ENCODE data around the gene S100A14. TPM values are rescaled to one million over a fixed set of nuclear protein-coding genes. Genes with fewer than 3 reads are reported as not detected.

Gene S100A14
- total and polyA plus RNA-seq, 4 donors: 1.7 to 4.4 (median 3.3) TPM

GRCh38 chr1:153565529-153566374, 50.4 kb downstream of the S100A14 start, which contains the start of gene S100A2:
Gene S100A2, minus strand, starts transcription at chr1:153565844. Its CDS starts 1,967 bp downstream, at chr1:153563877.
- Histone ChIP-seq H3K9me3 (ENCODE audit: control insufficient read depth in 4 of 4, low read length in 3 of 4) (no peaks in the 10 kb centered on the region), H3K36me3 (ENCODE audit: control insufficient read depth in 4 of 4, insufficient read depth in 3 of 4, low read depth in 1 of 4, low read length in 3 of 4) (no peaks in the 10 kb centered on the region), H3K27ac (ENCODE audit: low read depth in 1 of 2, low read length in 2 of 2) (peak within 1 kb of the TSS; percentile 51 to 68), H3K9ac (ENCODE audit: low read depth in 1 of 2, low read length in 2 of 2) (no peak within 1 kb of the TSS), H3K4me3 (ENCODE audit: low read depth in 1 of 3, low read length in 3 of 3) (no peak within 1 kb of the TSS), H3K4me1 (ENCODE audit: control insufficient read depth in 4 of 4, insufficient read depth in 4 of 4, low read length in 3 of 4) (peaks cover 0 to 9% (median 4%) of the 10 kb centered on the region in 4 donors), H3K27me3 (ENCODE audit: control insufficient read depth in 4 of 4, insufficient read depth in 4 of 4, low read length in 3 of 4) (no peaks in the 10 kb centered on the region)
- no peak for DNase-seq (ENCODE audit: low spot score)
- WGBS: 65% methylated on average over 8 of the region's 8 CpGs
- no peak for TF ChIP-seq TAF1 (conservative IDR thresholded peaks at IDR 0.05)
- TF ChIP-seq EGR1 (IDR thresholded peaks at IDR 0.05; ENCODE audit: low read depth in 2 of 2): no peak
- no peak for TF ChIP-seq ATF3 (IDR thresholded peaks at IDR 0.05)
- no peak for TF ChIP-seq RAD21 (IDR thresholded peaks at IDR 0.05)
- no peak for TF ChIP-seq NR2F2 (IDR thresholded peaks at IDR 0.05)
- TF ChIP-seq JUND (IDR thresholded peaks at IDR 0.05): no peak
- no peak for TF ChIP-seq HNF4A (conservative IDR thresholded peaks at IDR 0.05)

Other genes with a start within 250 kb of the S100A14 start
- 10 to 100 TPM; 19.5 to 35.2 TPM for gene S100A12, start 240.7 kb downstream of the S100A14 start, total RNA-seq
- 1 to 10 TPM; 3.3 to 4.7 TPM for gene S100A12, start 240.7 kb downstream of the S100A14 start, polyA plus RNA-seq
- 10 to 100 TPM; 38.4 to 99.3 TPM for gene S100A8, start 225.3 kb downstream of the S100A14 start, total RNA-seq
- 10 to 100 TPM; 40.4 to 43.4 TPM for gene S100A8, start 225.3 kb downstream of the S100A14 start, polyA plus RNA-seq
- not detected for gene S100A7A, start 199.8 kb downstream of the S100A14 start, total RNA-seq
- not detected for gene S100A7A, start 199.8 kb downstream of the S100A14 start, polyA plus RNA-seq
- not detected for gene S100A7, start 155.7 kb downstream of the S100A14 start, total RNA-seq
- gene S100A7, start 155.7 kb downstream of the S100A14 start, polyA plus RNA-seq: not detected
- gene S100A6, start 80.3 kb downstream of the S100A14 start, total RNA-seq: 100 to 1,000 TPM in 1 of 2 donors, 1 to 10 TPM in 1; 5.7 to 124 TPM
- 10 to 100 TPM; 27.3 to 30.0 TPM for gene S100A6, start 80.3 kb downstream of the S100A14 start, polyA plus RNA-seq
- not detected for gene S100A5, start 75.4 kb downstream of the S100A14 start, total RNA-seq
- not detected for gene S100A5, start 75.4 kb downstream of the S100A14 start, polyA plus RNA-seq
- 10 to 100 TPM in 1 of 2 donors, 1 to 10 TPM in 1; 4.8 to 69.8 TPM for gene S100A4, start 70.5 kb downstream of the S100A14 start, total RNA-seq
- 10 to 100 TPM; 16.3 to 17.1 TPM for gene S100A4, start 70.5 kb downstream of the S100A14 start, polyA plus RNA-seq
- gene S100A3, start 67.1 kb downstream of the S100A14 start, total RNA-seq: not detected
- gene S100A3, start 67.1 kb downstream of the S100A14 start, polyA plus RNA-seq: not detected
- not detected for gene S100A2, start 50.5 kb downstream of the S100A14 start, total RNA-seq
- gene S100A2, start 50.5 kb downstream of the S100A14 start, polyA plus RNA-seq: under 1 TPM; 0.22 to 0.67 TPM
- 10 to 100 TPM; 27.3 to 53.6 TPM for gene S100A16, start 3.2 kb downstream of the S100A14 start, total RNA-seq
- gene S100A16, start 3.2 kb downstream of the S100A14 start, polyA plus RNA-seq: 100 to 1,000 TPM; 110 to 142 TPM
- gene S100A13, start 11.2 kb upstream of the S100A14 start, total RNA-seq: 10 to 100 TPM in 1 of 2 donors, 1 to 10 TPM in 1; 5.3 to 10.8 TPM
- 10 to 100 TPM; 20.5 to 23.0 TPM for gene S100A13, start 11.2 kb upstream of the S100A14 start, polyA plus RNA-seq
- under 1 TPM; 0.33 TPM for gene S100A1, start 12.1 kb upstream of the S100A14 start, total RNA-seq
- under 1 TPM; 0.21 to 0.25 TPM for gene S100A1, start 12.1 kb upstream of the S100A14 start, polyA plus RNA-seq
- gene CHTOP, start 17.7 kb upstream of the S100A14 start, total RNA-seq: 10 to 100 TPM; 26.8 to 30.9 TPM
- gene CHTOP, start 17.7 kb upstream of the S100A14 start, polyA plus RNA-seq: 10 to 100 TPM; 16.4 to 21.9 TPM
- gene SNAPIN, start 42.4 kb upstream of the S100A14 start, total RNA-seq: 10 to 100 TPM; 21.8 to 30.5 TPM
- gene SNAPIN, start 42.4 kb upstream of the S100A14 start, polyA plus RNA-seq: 10 to 100 TPM; 20.0 to 26.6 TPM
- 10 to 100 TPM; 50.7 to 84.2 TPM for gene ILF2, start 54.7 kb upstream of the S100A14 start, total RNA-seq
- 10 to 100 TPM; 28.7 to 52.3 TPM for gene ILF2, start 54.7 kb upstream of the S100A14 start, polyA plus RNA-seq
- 10 to 100 TPM in 1 of 2 donors, 1 to 10 TPM in 1; 4.7 to 15.8 TPM for gene NPR1, start 62.4 kb upstream of the S100A14 start, total RNA-seq
- 10 to 100 TPM in 1 of 2 donors, 1 to 10 TPM in 1; 2.8 to 12.6 TPM for gene NPR1, start 62.4 kb upstream of the S100A14 start, polyA plus RNA-seq
- 10 to 100 TPM; 16.4 to 26.0 TPM for gene INTS3, start 111.7 kb upstream of the S100A14 start, total RNA-seq
- gene INTS3, start 111.7 kb upstream of the S100A14 start, polyA plus RNA-seq: 10 to 100 TPM in 1 of 2 donors, 1 to 10 TPM in 1; 9.0 to 13.9 TPM
- 10 to 100 TPM; 18.1 to 29.1 TPM for gene SLC27A3, start 159.1 kb upstream of the S100A14 start, total RNA-seq
- 10 to 100 TPM; 27.2 to 47.4 TPM for gene SLC27A3, start 159.1 kb upstream of the S100A14 start, polyA plus RNA-seq